ENCODE measurements around the gene EPB42. TPM values are rescaled to one million over a fixed set of nuclear protein-coding genes. Genes with fewer than 3 reads are reported as not detected.

EPB42 gene
- total and polyA plus RNA-seq, 8 donors = 1.3 TPM; not detected in 7

DNA sequence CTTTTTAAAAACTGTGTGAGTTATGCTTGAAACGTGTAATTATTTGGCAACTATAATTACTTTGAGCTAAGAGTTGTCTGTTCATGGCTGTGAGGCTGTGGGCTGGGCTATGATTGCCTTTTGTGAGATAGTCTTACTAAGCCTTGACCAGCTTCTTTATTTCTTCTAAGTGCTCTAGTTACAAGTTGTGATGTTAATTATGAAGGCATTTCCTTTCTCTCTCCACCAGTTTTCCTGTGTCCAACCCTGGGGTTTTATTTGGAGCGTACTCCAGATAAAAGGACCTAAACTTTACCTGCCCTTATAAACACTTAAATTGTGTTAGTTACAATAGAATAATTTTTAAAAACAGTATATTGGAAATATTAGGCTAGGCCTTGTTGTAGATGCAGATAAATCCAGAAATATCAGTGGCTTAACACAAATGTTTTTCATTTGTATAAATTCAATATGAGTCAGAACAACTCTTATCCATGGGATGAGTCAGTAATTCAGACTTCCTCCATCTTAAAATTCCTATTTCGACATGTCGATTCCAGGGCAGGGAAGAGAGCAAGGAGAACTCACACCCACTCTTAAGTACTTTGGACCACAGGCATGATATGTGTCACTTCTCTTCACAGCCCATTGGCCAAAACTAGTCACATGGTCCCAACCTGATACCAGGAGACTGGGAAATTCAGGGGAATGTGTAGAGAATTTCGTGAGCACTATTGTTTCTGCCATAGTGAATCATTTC, 70.5 kb downstream of the EPB42 start:
- intact Hi-C loops (cut with DNase I; ENCODE audit: low total_unique reads) = no loop called here
- TF ChIP-seq CTCF (IDR thresholded peaks at IDR 0.05) = no peak
- TF ChIP-seq POLR2A (IDR thresholded peaks at IDR 0.05) = no peak
- no peak for TF ChIP-seq EP300 (IDR thresholded peaks at IDR 0.05)
- no peak for TF ChIP-seq POLR2AphosphoS5 (IDR thresholded peaks at IDR 0.05)
- Histone ChIP-seq H3K4me3 (no peak overlapping the region), H3K27me3 (no peaks in the 10 kb centered on the region), H3K4me1 (no peaks in the 10 kb centered on the region), H3K36me3 (peaks cover 33 to 100% (median 95%) of the 10 kb centered on the region in 4 donors), H3K27ac (no peak overlapping the region), H3K9me3 (no peaks in the 10 kb centered on the region)
- DNase-seq = no peak
- 87 to 97% (median 93%) methylated on average over 5 of the region's 5 CpGs for WGBS, 5 donors

Small RNAs within 50 kb of the gene (small RNA-seq; reads per million reads assigned to genes)
- 0 reads per million in 4 donors for gene RF00019

Other genes with a start within 250 kb of the EPB42 start
- 100 to 1,000 TPM in 1 of 5 donors, 10 to 100 TPM in 3, 1 to 10 TPM in 1; 6.7 to 124 (median 25.4) TPM for gene UBR1, start 115.0 kb downstream of the EPB42 start, total RNA-seq
- 1 to 10 TPM; 3.1 to 6.0 (median 3.6) TPM for gene UBR1, start 115.0 kb downstream of the EPB42 start, polyA plus RNA-seq
- 10 to 100 TPM; 13.6 to 92.0 (median 65.3) TPM for gene TMEM62, start 87.4 kb downstream of the EPB42 start, total RNA-seq
- 10 to 100 TPM in 1 of 3 donors, 1 to 10 TPM in 2; 5.5 to 16.6 (median 7.8) TPM for gene TMEM62, start 87.4 kb downstream of the EPB42 start, polyA plus RNA-seq
- 10 to 100 TPM; 41.1 to 81.7 (median 46.1) TPM for gene CCNDBP1, start 35.6 kb downstream of the EPB42 start, total RNA-seq
- gene CCNDBP1, start 35.6 kb downstream of the EPB42 start, polyA plus RNA-seq = 100 to 1,000 TPM in 1 of 3 donors, 10 to 100 TPM in 2; 47.2 to 136 (median 58.3) TPM
- not detected for gene TGM5, start 45.9 kb upstream of the EPB42 start, total RNA-seq
- gene TGM5, start 45.9 kb upstream of the EPB42 start, polyA plus RNA-seq = 1 to 10 TPM in 1 of 3 donors, not detected in 2; 1.5 TPM
- not detected for gene TGM7, start 81.2 kb upstream of the EPB42 start, total RNA-seq
- under 1 TPM in 1 of 3 donors, not detected in 2; 0.83 TPM for gene TGM7, start 81.2 kb upstream of the EPB42 start, polyA plus RNA-seq
- 1 to 10 TPM in 3 of 5 donors, under 1 TPM in 2; under 0.01 to 6.4 (median 2.3) TPM for gene LCMT2, start 109.6 kb upstream of the EPB42 start, total RNA-seq
- gene LCMT2, start 109.6 kb upstream of the EPB42 start, polyA plus RNA-seq = 1 to 10 TPM; 2.6 to 4.8 (median 3.0) TPM
- 10 to 100 TPM in 4 of 5 donors, 1 to 10 TPM in 1; 8.5 to 45.5 (median 36.7) TPM for gene ZSCAN29, start 150.0 kb upstream of the EPB42 start, total RNA-seq
- 1 to 10 TPM; 4.5 to 7.8 (median 6.1) TPM for gene ZSCAN29, start 150.0 kb upstream of the EPB42 start, polyA plus RNA-seq
- gene TUBGCP4, start 150.1 kb upstream of the EPB42 start, total RNA-seq = 10 to 100 TPM in 4 of 5 donors, 1 to 10 TPM in 1; 4.1 to 50.4 (median 19.5) TPM
- gene TUBGCP4, start 150.1 kb upstream of the EPB42 start, polyA plus RNA-seq = 1 to 10 TPM; 2.6 to 4.9 (median 4.0) TPM

Data from stomach (tissue), 9 donors.